ENCODE measurements around the gene EPM2A. TPM values are rescaled to one million over a fixed set of nuclear protein-coding genes. Genes with fewer than 3 reads are reported as not detected.

EPM2A gene
- total and polyA plus RNA-seq, 2 donors: 9.3 to 10.0 TPM

- no peak for DNase-seq (ENCODE audit: low read depth in 6 of 9, low spot score in 9 of 9)
- H3K36me3 ChIP-seq (ENCODE audit: control insufficient read depth in 2 of 2, insufficient read depth in 2 of 2, low read length in 1 of 2): peaks cover 0 to 7% of the 10 kb centered on the region in 2 donors
- no peak overlapping the region for H3K4me3 ChIP-seq (ENCODE audit: low read length in 2 of 2)
- no peaks in the 10 kb centered on the region for H3K9me3 ChIP-seq (ENCODE audit: control insufficient read depth in 2 of 2, insufficient read depth in 1 of 2, low read length in 1 of 2)
- H3K27ac ChIP-seq (ENCODE audit: low read depth in 1 of 2, low read length in 1 of 2): no peak overlapping the region
- no peaks in the 10 kb centered on the region for H3K4me1 ChIP-seq (ENCODE audit: control insufficient read depth in 2 of 2, insufficient read depth in 2 of 2, low read length in 2 of 2)
- WGBS: 99% methylated on average over 5 of the region's 5 CpGs
- H3K27me3 ChIP-seq (ENCODE audit: control insufficient read depth in 2 of 2, insufficient read depth in 1 of 2, low read length in 1 of 2): no peaks in the 10 kb centered on the region
These were observed 61.8 kb downstream of the EPM2A start for GRCh38 chr6:145673504-145673903.

GRCh38 chr6:145670311-145670710 lies 65.0 kb downstream of the EPM2A start:
- H3K36me3 ChIP-seq (ENCODE audit: control insufficient read depth in 2 of 2, insufficient read depth in 2 of 2, low read length in 1 of 2): peaks cover 0 to 7% of the 10 kb centered on the region in 2 donors

GRCh38 chr6:145669627-145670034 lies 65.7 kb downstream of the EPM2A start:
- no peaks in the 10 kb centered on the region for H3K27me3 ChIP-seq (ENCODE audit: control insufficient read depth in 2 of 2, insufficient read depth in 1 of 2, low read length in 1 of 2)
- H3K27ac ChIP-seq (ENCODE audit: low read depth in 1 of 2, low read length in 1 of 2): no peak overlapping the region
- DNase-seq (ENCODE audit: low read depth in 6 of 9, low spot score in 9 of 9): no peak
- peaks cover 0 to 7% of the 10 kb centered on the region in 2 donors for H3K36me3 ChIP-seq (ENCODE audit: control insufficient read depth in 2 of 2, insufficient read depth in 2 of 2, low read length in 1 of 2)
- no peak overlapping the region for H3K4me3 ChIP-seq (ENCODE audit: low read length in 2 of 2)
- H3K9me3 ChIP-seq (ENCODE audit: control insufficient read depth in 2 of 2, insufficient read depth in 1 of 2, low read length in 1 of 2): no peaks in the 10 kb centered on the region
- no peaks in the 10 kb centered on the region for H3K4me1 ChIP-seq (ENCODE audit: control insufficient read depth in 2 of 2, insufficient read depth in 2 of 2, low read length in 2 of 2)
- 99% methylated on average over 2 of the region's 2 CpGs for WGBS

More at GRCh38 chr6:145670311-145670710, 65.0 kb downstream of the EPM2A start:
- no peaks in the 10 kb centered on the region for H3K27me3 ChIP-seq (ENCODE audit: control insufficient read depth in 2 of 2, insufficient read depth in 1 of 2, low read length in 1 of 2)
- no peaks in the 10 kb centered on the region for H3K4me1 ChIP-seq (ENCODE audit: control insufficient read depth in 2 of 2, insufficient read depth in 2 of 2, low read length in 2 of 2)
- no peaks in the 10 kb centered on the region for H3K9me3 ChIP-seq (ENCODE audit: control insufficient read depth in 2 of 2, insufficient read depth in 1 of 2, low read length in 1 of 2)
- H3K4me3 ChIP-seq (ENCODE audit: low read length in 2 of 2): no peak overlapping the region
- no peak overlapping the region for H3K27ac ChIP-seq (ENCODE audit: low read depth in 1 of 2, low read length in 1 of 2)
- DNase-seq (ENCODE audit: low read depth in 6 of 9, low spot score in 9 of 9): no peak
- WGBS: 76% methylated on average over 1 of the region's 1 CpG

- 98% methylated on average over 1 of the region's 1 CpG for WGBS
- no peak overlapping the region for H3K4me3 ChIP-seq (ENCODE audit: low read length in 2 of 2)
- peaks cover 0 to 7% of the 10 kb centered on the region in 2 donors for H3K36me3 ChIP-seq (ENCODE audit: control insufficient read depth in 2 of 2, insufficient read depth in 2 of 2, low read length in 1 of 2)
- DNase-seq (ENCODE audit: low read depth in 6 of 9, low spot score in 9 of 9): no peak
- no peaks in the 10 kb centered on the region for H3K27me3 ChIP-seq (ENCODE audit: control insufficient read depth in 2 of 2, insufficient read depth in 1 of 2, low read length in 1 of 2)
- H3K27ac ChIP-seq (ENCODE audit: low read depth in 1 of 2, low read length in 1 of 2): no peak overlapping the region
- no peaks in the 10 kb centered on the region for H3K4me1 ChIP-seq (ENCODE audit: control insufficient read depth in 2 of 2, insufficient read depth in 2 of 2, low read length in 2 of 2)
- H3K9me3 ChIP-seq (ENCODE audit: control insufficient read depth in 2 of 2, insufficient read depth in 1 of 2, low read length in 1 of 2): no peaks in the 10 kb centered on the region
These were observed 66.5 kb downstream of the EPM2A start for GRCh38 chr6:145668844-145669243.

GRCh38 chr6:145660676-145661075 lies 74.6 kb downstream of the EPM2A start:
- no peaks in the 10 kb centered on the region for H3K36me3 ChIP-seq (ENCODE audit: control insufficient read depth in 2 of 2, insufficient read depth in 2 of 2, low read length in 1 of 2)
- no peaks in the 10 kb centered on the region for H3K9me3 ChIP-seq (ENCODE audit: control insufficient read depth in 2 of 2, insufficient read depth in 1 of 2, low read length in 1 of 2)
- 97% methylated on average over 6 of the region's 6 CpGs for WGBS
- no peaks in the 10 kb centered on the region for H3K27me3 ChIP-seq (ENCODE audit: control insufficient read depth in 2 of 2, insufficient read depth in 1 of 2, low read length in 1 of 2)
- DNase-seq (ENCODE audit: low read depth in 6 of 9, low spot score in 9 of 9): no peak
- H3K4me1 ChIP-seq (ENCODE audit: control insufficient read depth in 2 of 2, insufficient read depth in 2 of 2, low read length in 2 of 2): no peaks in the 10 kb centered on the region
- H3K27ac ChIP-seq (ENCODE audit: low read depth in 1 of 2, low read length in 1 of 2): no peak overlapping the region
- H3K4me3 ChIP-seq (ENCODE audit: low read length in 2 of 2): no peak overlapping the region

GRCh38 chr6:145656128-145656527 lies 79.2 kb downstream of the EPM2A start:
- H3K9me3 ChIP-seq (ENCODE audit: control insufficient read depth in 2 of 2, insufficient read depth in 1 of 2, low read length in 1 of 2): no peaks in the 10 kb centered on the region
- 97% methylated on average over 1 of the region's 1 CpG for WGBS
- H3K27ac ChIP-seq (ENCODE audit: low read depth in 1 of 2, low read length in 1 of 2): no peak overlapping the region
- no peaks in the 10 kb centered on the region for H3K27me3 ChIP-seq (ENCODE audit: control insufficient read depth in 2 of 2, insufficient read depth in 1 of 2, low read length in 1 of 2)
- no peaks in the 10 kb centered on the region for H3K4me1 ChIP-seq (ENCODE audit: control insufficient read depth in 2 of 2, insufficient read depth in 2 of 2, low read length in 2 of 2)
- no peak overlapping the region for H3K4me3 ChIP-seq (ENCODE audit: low read length in 2 of 2)
- DNase-seq (ENCODE audit: low read depth in 6 of 9, low spot score in 9 of 9): no peak
- no peaks in the 10 kb centered on the region for H3K36me3 ChIP-seq (ENCODE audit: control insufficient read depth in 2 of 2, insufficient read depth in 2 of 2, low read length in 1 of 2)

- Histone ChIP-seq H3K4me1 (ENCODE audit: control insufficient read depth in 2 of 2, insufficient read depth in 2 of 2, low read length in 2 of 2) (no peaks in the 10 kb centered on the region), H3K36me3 (ENCODE audit: control insufficient read depth in 2 of 2, insufficient read depth in 2 of 2, low read length in 1 of 2) (no peaks in the 10 kb centered on the region), H3K9me3 (ENCODE audit: control insufficient read depth in 2 of 2, insufficient read depth in 1 of 2, low read length in 1 of 2) (no peaks in the 10 kb centered on the region), H3K27me3 (ENCODE audit: control insufficient read depth in 2 of 2, insufficient read depth in 1 of 2, low read length in 1 of 2) (no peaks in the 10 kb centered on the region), H3K4me3 (ENCODE audit: low read length in 2 of 2) (no peak overlapping the region), H3K27ac (ENCODE audit: low read depth in 1 of 2, low read length in 1 of 2) (no peak overlapping the region)
- 97% methylated on average over 1 of the region's 1 CpG for WGBS
- DNase-seq (ENCODE audit: low read depth in 6 of 9, low spot score in 9 of 9): no peak
These were observed 82.7 kb downstream of the EPM2A start for GRCh38 chr6:145652572-145652971.

GRCh38 chr6:145651988-145652387 lies 83.3 kb downstream of the EPM2A start:
- 98% methylated on average over 2 of the region's 2 CpGs for WGBS

GRCh38 chr6:145648149-145648548 lies 87.2 kb downstream of the EPM2A start:
- DNase-seq (ENCODE audit: low read depth in 6 of 9, low spot score in 9 of 9): no peak
- H3K27ac ChIP-seq (ENCODE audit: low read depth in 1 of 2, low read length in 1 of 2): no peak overlapping the region
- H3K27me3 ChIP-seq (ENCODE audit: control insufficient read depth in 2 of 2, insufficient read depth in 1 of 2, low read length in 1 of 2): no peaks in the 10 kb centered on the region
- H3K36me3 ChIP-seq (ENCODE audit: control insufficient read depth in 2 of 2, insufficient read depth in 2 of 2, low read length in 1 of 2): no peaks in the 10 kb centered on the region
- WGBS: 99% methylated on average over 4 of the region's 4 CpGs
- H3K4me1 ChIP-seq (ENCODE audit: control insufficient read depth in 2 of 2, insufficient read depth in 2 of 2, low read length in 2 of 2): no peaks in the 10 kb centered on the region
- H3K4me3 ChIP-seq (ENCODE audit: low read length in 2 of 2): no peak overlapping the region
- H3K9me3 ChIP-seq (ENCODE audit: control insufficient read depth in 2 of 2, insufficient read depth in 1 of 2, low read length in 1 of 2): no peaks in the 10 kb centered on the region

More at GRCh38 chr6:145651988-145652387, 83.3 kb downstream of the EPM2A start:
- no peaks in the 10 kb centered on the region for H3K36me3 ChIP-seq (ENCODE audit: control insufficient read depth in 2 of 2, insufficient read depth in 2 of 2, low read length in 1 of 2)
- H3K4me1 ChIP-seq (ENCODE audit: control insufficient read depth in 2 of 2, insufficient read depth in 2 of 2, low read length in 2 of 2): no peaks in the 10 kb centered on the region
- no peak overlapping the region for H3K27ac ChIP-seq (ENCODE audit: low read depth in 1 of 2, low read length in 1 of 2)
- H3K9me3 ChIP-seq (ENCODE audit: control insufficient read depth in 2 of 2, insufficient read depth in 1 of 2, low read length in 1 of 2): no peaks in the 10 kb centered on the region
- no peaks in the 10 kb centered on the region for H3K27me3 ChIP-seq (ENCODE audit: control insufficient read depth in 2 of 2, insufficient read depth in 1 of 2, low read length in 1 of 2)
- no peak for DNase-seq (ENCODE audit: low read depth in 6 of 9, low spot score in 9 of 9)
- H3K4me3 ChIP-seq (ENCODE audit: low read length in 2 of 2): no peak overlapping the region

- no peak for DNase-seq (ENCODE audit: low read depth in 6 of 9, low spot score in 9 of 9)
- Histone ChIP-seq H3K36me3 (ENCODE audit: control insufficient read depth in 2 of 2, insufficient read depth in 2 of 2, low read length in 1 of 2) (no peaks in the 10 kb centered on the region), H3K4me3 (ENCODE audit: low read length in 2 of 2) (no peak overlapping the region), H3K27me3 (ENCODE audit: control insufficient read depth in 2 of 2, insufficient read depth in 1 of 2, low read length in 1 of 2) (no peaks in the 10 kb centered on the region), H3K9me3 (ENCODE audit: control insufficient read depth in 2 of 2, insufficient read depth in 1 of 2, low read length in 1 of 2) (no peaks in the 10 kb centered on the region), H3K27ac (ENCODE audit: low read depth in 1 of 2, low read length in 1 of 2) (no peak overlapping the region), H3K4me1 (ENCODE audit: control insufficient read depth in 2 of 2, insufficient read depth in 2 of 2, low read length in 2 of 2) (no peaks in the 10 kb centered on the region)
- 98% methylated on average over 1 of the region's 1 CpG for WGBS
These were observed 87.7 kb downstream of the EPM2A start for GRCh38 chr6:145647602-145648001.

All from thymus (tissue), 11 donors.